HepG2 (cell line): ENCODE data around the gene NDE1. TPM values are rescaled to one million over a fixed set of nuclear protein-coding genes. Genes with fewer than 3 reads are reported as not detected.

ENCODE experiments used
- CHCHD3 ChIP-seq: sonication (generic); formaldehyde crosslinking; IDR thresholded peaks from 2 replicates; pipeline ENCODE4 v1.8.0; 2022; ENCODE audit warnings: mild to moderate bottlenecking, missing genetic modification reagents, moderate library complexity
- CSRNP1 ChIP-seq: sonication (generic); formaldehyde crosslinking; IDR thresholded peaks from 2 replicates; pipeline ENCODE4 v1.8.1; 2023; ENCODE audit warnings: mild to moderate bottlenecking, missing genetic modification reagents
- GFI1 ChIP-seq: sonication (generic); formaldehyde crosslinking; IDR thresholded peaks from 2 replicates; pipeline ENCODE4 v1.5.0; 2020; ENCODE audit warnings: missing genetic modification reagents, mild to moderate bottlenecking, borderline replicate concordance
- HMG20B ChIP-seq: conservative IDR thresholded peaks from 2 replicates; pipeline ENCODE4 v1.6.1; 2016; ENCODE audit warnings: missing genetic modification reagents, missing compliant biosample characterization
- HOXA7 ChIP-seq: sonication (generic); formaldehyde crosslinking; IDR thresholded peaks from 2 replicates; pipeline ENCODE4 v1.8.1; 2022; ENCODE audit warnings: mild to moderate bottlenecking, missing genetic modification reagents, moderate library complexity
- MAZ ChIP-seq, 2 experiments: sonication (generic) in 1 of 2; formaldehyde crosslinking in 1 of 2; IDR thresholded peaks; 2 replicates each; pipeline versions ENCODE4 v1.5.0 to v1.6.1; 2012 to 2020; ENCODE audit warnings: low read depth in 2 of 2, mild to moderate bottlenecking in 2 of 2, borderline replicate concordance in 1 of 2, improper control_type of control experiment in 1 of 2, low read length in 1 of 2, missing genetic modification reagents in 1 of 2, moderate library complexity in 1 of 2
- MED13 ChIP-seq: sonication (generic); formaldehyde crosslinking; IDR thresholded peaks from 2 replicates; pipeline ENCODE4 v1.5.0; 2020; ENCODE audit warnings: missing genetic modification reagents
- NFE2L2 ChIP-seq: fragments of 150-350 bp; IDR thresholded peaks from 2 replicates; pipeline ENCODE4 v1.6.1; 2014; ENCODE audit warnings: low read length
- PREB ChIP-seq: sonication (generic); formaldehyde crosslinking; IDR thresholded peaks from 2 replicates; pipeline ENCODE4 v1.4.0; 2020; ENCODE audit warnings: missing genetic modification reagents
- RXRA ChIP-seq: sonication (generic); formaldehyde crosslinking; IDR thresholded peaks from 2 replicates; pipeline ENCODE4 v1.5.1; 2020; ENCODE audit warnings: missing genetic modification reagents
- SATB2 ChIP-seq: sonication (generic); formaldehyde crosslinking; IDR thresholded peaks from 2 replicates; pipeline ENCODE4 v1.5.0; 2020; ENCODE audit warnings: missing genetic modification reagents
- SIN3B ChIP-seq: fragments of 150-350 bp; IDR thresholded peaks from 2 replicates; pipeline ENCODE4 v1.6.1; 2014; ENCODE audit warnings: low read length
- SP2 ChIP-seq: sonication (generic); formaldehyde crosslinking; IDR thresholded peaks from 2 replicates; pipeline ENCODE4 v1.5.1; 2020; ENCODE audit warnings: mild to moderate bottlenecking, missing genetic modification reagents
- ZBTB34 ChIP-seq: sonication (generic); formaldehyde crosslinking; IDR thresholded peaks from 2 replicates; pipeline ENCODE4 v1.8.0; 2022; ENCODE audit warnings: mild to moderate bottlenecking, missing genetic modification reagents
- ZNF44 ChIP-seq: sonication (generic); formaldehyde crosslinking; IDR thresholded peaks from 2 replicates; pipeline ENCODE4 v1.5.1; 2020; ENCODE audit warnings: mild to moderate bottlenecking, missing genetic modification reagents
- ZNF530 ChIP-seq: sonication (generic); formaldehyde crosslinking; IDR thresholded peaks from 2 replicates; pipeline ENCODE4 v1.5.0; 2020; ENCODE audit warnings: low read depth, mild to moderate bottlenecking, missing genetic modification reagents
- ZNF703 ChIP-seq: sonication (generic); formaldehyde crosslinking; IDR thresholded peaks from 2 replicates; pipeline ENCODE4 v1.5.1; 2020; ENCODE audit warnings: missing genetic modification reagents, mild to moderate bottlenecking, moderate library complexity, borderline replicate concordance
- ZNF788 ChIP-seq: sonication (generic); formaldehyde crosslinking; IDR thresholded peaks from 2 replicates; pipeline ENCODE4 v1.5.0; 2020; ENCODE audit warnings: mild to moderate bottlenecking, missing genetic modification reagents, borderline replicate concordance
- ZSCAN21 ChIP-seq: sonication (generic); formaldehyde crosslinking; IDR thresholded peaks from 2 replicates; pipeline ENCODE4 v1.8.0; 2022; ENCODE audit warnings: mild to moderate bottlenecking, missing genetic modification reagents, moderate library complexity, borderline replicate concordance
- ZSCAN30 ChIP-seq: sonication (generic); formaldehyde crosslinking; IDR thresholded peaks from 2 replicates; pipeline ENCODE4 v1.5.0; 2020; ENCODE audit warnings: mild to moderate bottlenecking, missing genetic modification reagents
- polyA plus RNA-seq, 8 experiments: library from polyadenylated mRNA; depleted of rRNA in 3 of 8; stranded (reverse) in 7 of 8; unstranded in 1 of 8; fragments of >200 nt; fragmentation: Illumina TruSeq in 4 of 8; extraction: Trizol in 4 of 8; gene quantifications; 2 replicates each; pipeline versions ENCODE4 v1.2.1 to v1.2.3, GENCODE V29; 2011 to 2016; ENCODE audit warnings: low read depth in 4 of 8, missing spikeins in 1 of 8, mixed read lengths in 1 of 8; ENCODE audit not compliant: insufficient read depth in 1 of 8
- total RNA-seq, 5 experiments: library from RNA; depleted of rRNA; stranded (reverse); fragments of >200 nt; fragmentation: Illumina TruSeq; extraction: Trizol; gene quantifications; 2 replicates each; pipeline ENCODE4 v1.2.3, GENCODE V29; 2016; ENCODE audit warnings: low read depth in 1 of 5
- TF ChIP-seq, protein P1 (sequence below): sonication (generic); formaldehyde crosslinking; IDR thresholded peaks from 2 replicates; pipeline ENCODE4 v1.8.1; 2023; ENCODE audit warnings: mild to moderate bottlenecking, missing genetic modification reagents, borderline replicate concordance
- TF ChIP-seq, protein P2 (sequence below): sonication (generic); formaldehyde crosslinking; IDR thresholded peaks from 2 replicates; pipeline ENCODE4 v1.4.0; 2020; ENCODE audit warnings: mild to moderate bottlenecking, missing genetic modification reagents

NDE1 gene
- total and polyA plus RNA-seq, 2 of the 13 experiments (the other 11 are each of a cell fraction or from before 2014, with no cell fraction given) = 40.9 to 72.5 TPM

- TF ChIP-seq CSRNP1 (peak; percentile 11; the same call in 1 of the 2 replicates), ZNF44 (CRISPR knock-in tag) (no peak), ZSCAN21 (CRISPR knock-in tag) (peak; percentile 84), ZNF788 (CRISPR knock-in tag) (no peak; the same call in 1 of the 2 replicates), HOXA7 (CRISPR knock-in tag) (no peak), PREB (CRISPR knock-in tag) (no peak), ZNF703 (CRISPR knock-in tag) (no peak), ZBTB34 (CRISPR knock-in tag) (peak; percentile 65; the same call in 1 of the 2 replicates), CHCHD3 (CRISPR knock-in tag) (no peak), SIN3B (0 out of 2 replicates have a peak, but pooled peaks have one; percentile 44), MED13 (CRISPR knock-in tag) (peak; percentile 46; the same call in 1 of the 2 replicates), HMG20B (CRISPR knock-in tag) (no peak), SATB2 (CRISPR knock-in tag) (peak; percentile 60; the same call in 1 of the 2 replicates), ZSCAN30 (no peak), ZNF530 (CRISPR knock-in tag) (0 out of 2 replicates have a peak, but pooled peaks have one; percentile 48), RXRA (CRISPR knock-in tag) (no peak; the same call in 1 of the 2 replicates), SP2 (peak; percentile 75), NFE2L2 (no peak), GFI1 (CRISPR knock-in tag) (no peak; the same call in 1 of the 2 replicates), MAZ (IDR thresholded peaks at IDR 0.05; ENCODE audit: borderline replicate concordance, low read depth, low read length) (peak; percentile 87), MAZ (CRISPR knock-in tag; IDR thresholded peaks at IDR 0.05; ENCODE audit: low read depth) (peak; percentile 79)
- TF ChIP-seq, protein P1, sequence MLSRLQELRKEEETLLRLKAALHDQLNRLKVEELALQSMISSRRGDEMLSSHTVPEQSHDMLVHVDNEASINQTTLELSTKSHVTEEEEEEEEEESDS = no peak
- TF ChIP-seq, protein P2, sequence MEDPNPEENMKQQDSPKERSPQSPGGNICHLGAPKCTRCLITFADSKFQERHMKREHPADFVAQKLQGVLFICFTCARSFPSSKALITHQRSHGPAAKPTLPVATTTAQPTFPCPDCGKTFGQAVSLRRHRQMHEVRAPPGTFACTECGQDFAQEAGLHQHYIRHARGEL (CRISPR knock-in tag) = no peak
These were observed at the start of gene NDE1 (continued) for GRCh38 chr16:15650019-15650697.
